ENCODE measurements around the gene FZD10.

FZD10 gene

DNA sequence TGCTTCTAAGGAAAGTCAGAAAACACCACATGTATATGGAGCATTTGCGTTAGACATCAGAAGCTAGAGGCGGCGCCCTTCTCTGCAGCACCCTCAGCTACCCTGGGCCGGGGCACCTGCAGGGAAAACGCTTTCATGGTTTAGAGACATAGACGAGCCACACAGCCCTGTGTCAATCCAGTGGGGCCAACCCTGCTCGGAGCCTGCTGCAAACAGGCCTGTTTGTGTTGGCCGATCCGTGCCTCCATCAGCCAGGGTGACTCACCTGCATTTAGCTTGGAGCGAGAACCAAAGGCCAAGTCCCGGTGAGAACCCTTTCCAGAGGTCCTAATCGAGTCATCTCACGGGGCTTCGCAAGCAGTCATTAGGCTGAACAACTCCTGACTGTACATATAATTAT lies 19.5 kb upstream of the FZD10 start:
- Histone ChIP-seq H2AFZ (ENCODE audit: low read length, unreplicated experiment) (no peak overlapping the region), H3K4me3 (ENCODE audit: low read depth, low read length) (no peak overlapping the region), H3K27ac (ENCODE audit: low read depth, low read length) (no peak overlapping the region), H3K36me3 (ENCODE audit: insufficient read depth, low read length) (no peaks in the 10 kb centered on the region), H3K4me1 (ENCODE audit: control insufficient read depth, insufficient read depth, low read length, unreplicated experiment) (no peaks in the 10 kb centered on the region), H3K27me3 (ENCODE audit: insufficient read depth, low read length) (no peaks in the 10 kb centered on the region), H3K79me2 (ENCODE audit: control insufficient read depth, insufficient read depth, low read length, unreplicated experiment) (no peaks in the 10 kb centered on the region)

DNA sequence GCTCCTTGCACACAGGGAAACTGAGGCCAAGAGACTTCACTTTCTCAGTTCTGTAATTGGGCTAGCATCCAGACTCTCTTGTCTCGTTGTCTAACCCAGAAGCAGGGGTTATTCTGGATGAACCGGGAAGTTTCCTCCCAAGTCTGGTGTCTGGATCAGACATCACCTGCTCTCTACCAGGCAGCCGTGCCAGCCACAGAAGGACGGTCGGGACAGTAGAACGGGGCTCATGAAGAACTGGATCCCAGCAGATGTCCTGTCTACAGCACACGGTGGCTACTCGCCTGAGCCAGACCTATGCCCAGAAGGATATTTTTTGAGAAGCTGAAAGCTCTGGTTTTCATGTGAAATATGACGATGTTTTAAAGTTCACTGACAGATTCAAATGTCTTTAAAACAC lies 19.1 kb upstream of the FZD10 start:
- Histone ChIP-seq H3K27ac (ENCODE audit: low read depth, low read length) (no peak overlapping the region), H3K36me3 (ENCODE audit: insufficient read depth, low read length) (no peaks in the 10 kb centered on the region), H3K4me1 (ENCODE audit: control insufficient read depth, insufficient read depth, low read length, unreplicated experiment) (no peaks in the 10 kb centered on the region), H3K79me2 (ENCODE audit: control insufficient read depth, insufficient read depth, low read length, unreplicated experiment) (no peaks in the 10 kb centered on the region), H2AFZ (ENCODE audit: low read length, unreplicated experiment) (no peak overlapping the region), H3K4me3 (ENCODE audit: low read depth, low read length) (no peak overlapping the region), H3K27me3 (ENCODE audit: insufficient read depth, low read length) (no peaks in the 10 kb centered on the region)

DNA sequence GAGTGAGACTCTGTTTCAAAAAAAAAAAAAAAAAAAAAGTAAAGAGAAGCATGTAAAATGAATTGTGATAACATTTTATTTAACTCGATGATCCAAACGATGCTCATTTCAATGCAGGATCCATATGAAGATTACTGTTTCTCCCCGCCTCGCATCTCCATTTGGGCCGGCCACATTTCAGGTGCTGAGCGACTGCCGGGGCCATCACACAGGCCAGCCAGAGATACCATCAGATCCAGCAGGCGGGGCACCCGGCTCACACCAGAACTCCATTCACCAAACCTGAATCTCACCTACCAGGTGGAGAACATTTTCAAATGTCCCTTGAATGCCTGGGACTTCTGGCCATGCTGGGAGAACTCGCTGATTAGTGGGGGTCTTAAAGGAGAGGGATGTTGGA lies 18.0 kb upstream of the FZD10 start:
- Histone ChIP-seq H3K4me1 (ENCODE audit: control insufficient read depth, insufficient read depth, low read length, unreplicated experiment) (no peaks in the 10 kb centered on the region), H2AFZ (ENCODE audit: low read length, unreplicated experiment) (no peak overlapping the region), H3K79me2 (ENCODE audit: control insufficient read depth, insufficient read depth, low read length, unreplicated experiment) (no peaks in the 10 kb centered on the region), H3K4me3 (ENCODE audit: low read depth, low read length) (no peak overlapping the region), H3K36me3 (ENCODE audit: insufficient read depth, low read length) (no peaks in the 10 kb centered on the region), H3K27me3 (ENCODE audit: insufficient read depth, low read length) (no peaks in the 10 kb centered on the region), H3K27ac (ENCODE audit: low read depth, low read length) (no peak overlapping the region)

DNA sequence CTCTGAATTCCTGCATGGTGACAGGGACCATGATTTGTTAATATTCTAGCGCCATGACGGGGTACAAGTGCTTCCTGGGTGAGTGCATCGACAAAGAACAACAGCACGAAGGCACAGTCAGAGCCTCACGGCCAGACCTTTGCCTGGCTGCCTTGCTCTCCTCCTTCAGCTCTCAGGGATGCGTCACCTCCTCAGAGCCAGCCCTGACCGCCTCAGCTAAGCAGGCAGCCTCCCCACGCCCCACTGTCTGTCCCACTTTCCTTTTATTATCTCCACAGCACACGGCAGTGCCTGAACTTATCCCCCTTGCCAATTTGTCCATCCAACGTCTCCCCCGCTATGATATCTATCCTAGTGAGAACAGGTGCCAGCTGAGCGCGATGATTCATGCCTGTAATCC lies 16.5 kb upstream of the FZD10 start:
- H3K4me3 ChIP-seq (ENCODE audit: low read depth, low read length), result no peak overlapping the region
- H2AFZ ChIP-seq (ENCODE audit: low read length, unreplicated experiment), result no peak overlapping the region
- no peaks in the 10 kb centered on the region for H3K36me3 ChIP-seq (ENCODE audit: insufficient read depth, low read length)
- no peaks in the 10 kb centered on the region for H3K27me3 ChIP-seq (ENCODE audit: insufficient read depth, low read length)
- no peak overlapping the region for H3K27ac ChIP-seq (ENCODE audit: low read depth, low read length)
- H3K4me1 ChIP-seq (ENCODE audit: control insufficient read depth, insufficient read depth, low read length, unreplicated experiment), result no peaks in the 10 kb centered on the region
- H3K79me2 ChIP-seq (ENCODE audit: control insufficient read depth, insufficient read depth, low read length, unreplicated experiment), result no peaks in the 10 kb centered on the region

DNA sequence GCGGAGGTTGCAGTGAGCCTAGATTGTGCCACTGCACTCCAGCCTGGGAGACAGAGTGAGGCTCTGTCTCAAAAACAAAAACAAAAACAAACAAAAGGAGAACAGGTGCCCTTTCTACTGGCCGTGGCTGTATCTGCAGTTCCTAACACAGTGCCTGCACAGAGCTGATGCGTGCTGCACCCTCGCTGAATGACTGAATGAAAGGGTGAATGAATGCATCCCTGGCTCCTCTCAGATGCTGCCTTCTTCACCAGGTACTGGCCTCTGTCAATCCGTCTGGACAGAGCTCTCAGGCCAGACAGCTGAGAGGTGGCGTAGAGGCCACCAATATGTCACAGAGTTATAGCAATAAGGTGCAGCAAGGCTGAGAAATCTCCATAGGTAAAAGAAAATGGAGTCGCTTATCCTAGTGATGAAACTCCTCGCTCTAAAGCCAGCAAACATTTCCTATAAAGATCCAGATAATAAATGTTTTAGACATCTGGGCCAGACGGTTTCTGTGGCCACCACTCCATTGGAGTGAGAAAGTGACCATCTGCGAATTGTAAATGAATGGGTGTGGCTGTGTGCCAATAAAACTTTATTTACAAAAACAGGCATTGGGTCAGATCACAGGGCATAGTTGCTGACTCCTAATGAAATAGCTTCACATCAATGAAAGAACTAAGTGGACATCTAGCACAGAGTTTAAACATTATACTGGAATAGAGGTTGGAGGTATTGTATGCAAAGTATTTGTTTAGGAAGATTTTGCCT lies 15.9 kb upstream of the FZD10 start:
- Histone ChIP-seq H3K4me3 (ENCODE audit: low read depth, low read length) (no peak overlapping the region), H3K4me1 (ENCODE audit: control insufficient read depth, insufficient read depth, low read length, unreplicated experiment) (no peaks in the 10 kb centered on the region), H3K27me3 (ENCODE audit: insufficient read depth, low read length) (no peaks in the 10 kb centered on the region), H3K36me3 (ENCODE audit: insufficient read depth, low read length) (no peaks in the 10 kb centered on the region), H3K27ac (ENCODE audit: low read depth, low read length) (no peak overlapping the region), H2AFZ (ENCODE audit: low read length, unreplicated experiment) (no peak overlapping the region), H3K79me2 (ENCODE audit: control insufficient read depth, insufficient read depth, low read length, unreplicated experiment) (no peaks in the 10 kb centered on the region)

DNA sequence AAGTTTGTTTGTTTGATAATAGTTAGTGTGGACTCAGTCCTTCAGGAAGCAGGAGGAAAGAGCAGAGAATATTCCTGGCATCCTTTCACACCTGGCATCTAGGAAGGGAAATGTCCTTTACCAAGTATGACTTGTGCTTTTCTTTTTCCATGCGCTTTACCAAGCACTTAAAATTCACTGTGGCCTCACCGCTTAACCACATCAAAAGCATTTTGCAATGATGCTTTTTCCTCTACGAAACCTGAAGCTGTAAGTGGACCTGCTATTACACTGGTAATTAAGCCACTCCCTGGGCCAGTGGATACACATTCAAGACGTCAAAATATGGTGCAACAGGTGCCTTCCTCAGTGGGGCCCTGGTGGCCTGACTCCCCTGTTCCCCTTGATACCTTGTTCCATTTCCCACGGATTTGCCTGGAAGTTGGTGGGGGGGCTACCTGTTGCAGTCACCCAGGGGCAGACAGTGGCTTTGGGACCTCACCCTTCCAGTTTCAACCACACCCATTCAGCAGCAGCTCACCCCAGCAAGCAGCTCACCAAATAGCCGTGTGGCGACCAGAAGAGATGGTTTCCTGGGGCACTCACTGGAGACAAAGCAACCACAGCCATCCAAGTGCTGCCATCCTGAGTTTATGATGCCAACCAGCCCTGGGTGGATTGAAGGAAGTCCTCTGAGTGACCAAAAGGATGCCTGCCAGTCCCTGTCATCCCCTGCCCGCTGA lies 14.2 kb upstream of the FZD10 start:
- Histone ChIP-seq H3K4me3 (ENCODE audit: low read depth, low read length) (no peak overlapping the region), H2AFZ (ENCODE audit: low read length, unreplicated experiment) (no peak overlapping the region), H3K36me3 (ENCODE audit: insufficient read depth, low read length) (no peaks in the 10 kb centered on the region), H3K27ac (ENCODE audit: low read depth, low read length) (no peak overlapping the region), H3K79me2 (ENCODE audit: control insufficient read depth, insufficient read depth, low read length, unreplicated experiment) (no peaks in the 10 kb centered on the region), H3K27me3 (ENCODE audit: insufficient read depth, low read length) (no peaks in the 10 kb centered on the region), H3K4me1 (ENCODE audit: control insufficient read depth, insufficient read depth, low read length, unreplicated experiment) (no peaks in the 10 kb centered on the region)

DNA sequence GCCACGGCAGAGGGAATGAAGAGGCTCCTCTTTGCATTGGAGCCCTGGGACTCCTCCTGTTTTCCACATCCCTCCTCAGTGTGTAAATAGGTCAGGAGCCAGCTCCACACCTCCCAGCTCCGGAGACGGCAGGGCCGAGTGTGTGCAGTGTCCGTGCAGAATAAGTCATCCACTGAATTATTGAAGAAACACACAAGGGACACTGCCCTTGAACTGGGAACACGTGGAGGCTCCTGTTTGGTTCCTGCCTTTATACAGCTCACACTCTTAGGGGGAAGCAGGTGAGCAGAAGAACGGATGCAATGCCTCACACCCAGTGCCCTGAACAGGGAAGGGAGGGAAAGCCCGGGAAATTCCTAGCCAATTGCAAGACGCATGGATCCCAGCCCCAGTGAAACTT lies 10.4 kb upstream of the FZD10 start:
- Histone ChIP-seq H2AFZ (ENCODE audit: low read length, unreplicated experiment) (no peak overlapping the region), H3K27ac (ENCODE audit: low read depth, low read length) (no peak overlapping the region), H3K36me3 (ENCODE audit: insufficient read depth, low read length) (no peaks in the 10 kb centered on the region), H3K79me2 (ENCODE audit: control insufficient read depth, insufficient read depth, low read length, unreplicated experiment) (no peaks in the 10 kb centered on the region), H3K27me3 (ENCODE audit: insufficient read depth, low read length) (no peaks in the 10 kb centered on the region), H3K4me3 (ENCODE audit: low read depth, low read length) (no peak overlapping the region), H3K4me1 (ENCODE audit: control insufficient read depth, insufficient read depth, low read length, unreplicated experiment) (no peaks in the 10 kb centered on the region)

DNA sequence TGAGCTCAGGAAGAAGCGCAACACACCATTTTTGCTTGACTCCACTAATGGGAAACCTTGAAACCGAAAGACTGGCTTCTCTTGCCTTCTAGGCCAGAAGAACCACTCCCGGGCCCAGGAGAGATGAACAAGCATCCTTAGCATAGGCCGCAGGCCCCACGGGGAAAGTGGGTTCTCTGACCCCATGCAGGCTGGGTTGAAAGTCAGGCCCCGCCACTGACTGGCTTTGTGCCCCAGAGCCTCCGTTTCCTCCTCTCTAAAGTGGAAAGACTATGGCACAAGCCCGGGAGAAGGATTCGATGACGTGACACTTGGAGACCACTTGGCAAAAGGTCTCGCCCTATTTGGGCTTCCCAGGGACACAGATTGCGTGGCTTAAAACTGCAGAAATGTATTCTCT lies 9.9 kb upstream of the FZD10 start:
- Histone ChIP-seq H3K4me1 (ENCODE audit: control insufficient read depth, insufficient read depth, low read length, unreplicated experiment) (no peaks in the 10 kb centered on the region), H3K4me3 (ENCODE audit: low read depth, low read length) (no peak overlapping the region), H2AFZ (ENCODE audit: low read length, unreplicated experiment) (no peak overlapping the region), H3K27ac (ENCODE audit: low read depth, low read length) (no peak overlapping the region), H3K79me2 (ENCODE audit: control insufficient read depth, insufficient read depth, low read length, unreplicated experiment) (no peaks in the 10 kb centered on the region), H3K36me3 (ENCODE audit: insufficient read depth, low read length) (no peaks in the 10 kb centered on the region), H3K27me3 (ENCODE audit: insufficient read depth, low read length) (no peaks in the 10 kb centered on the region)

DNA sequence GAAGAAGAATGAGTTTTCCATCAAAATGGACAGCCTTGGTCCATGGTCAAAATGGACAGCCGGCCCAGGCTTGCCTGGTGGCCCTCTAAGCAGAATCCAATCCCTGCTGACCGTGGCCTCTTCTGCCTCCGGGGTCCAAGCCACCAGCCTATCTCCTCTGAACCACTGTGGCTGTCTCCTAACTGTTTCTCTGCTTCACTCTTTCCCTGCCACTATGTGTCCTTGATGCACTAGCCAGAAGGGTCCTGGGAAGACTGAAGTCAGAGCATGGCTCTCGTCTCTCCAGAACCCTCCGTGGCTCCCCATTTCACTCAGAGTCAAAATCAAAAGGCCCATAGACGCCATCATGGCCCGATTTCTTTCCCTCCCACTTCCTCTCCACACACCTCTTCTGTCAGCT lies 8.5 kb upstream of the FZD10 start:
- Histone ChIP-seq H3K79me2 (ENCODE audit: control insufficient read depth, insufficient read depth, low read length, unreplicated experiment) (no peaks in the 10 kb centered on the region), H3K27me3 (ENCODE audit: insufficient read depth, low read length) (no peaks in the 10 kb centered on the region), H3K27ac (ENCODE audit: low read depth, low read length) (no peak overlapping the region), H3K4me3 (ENCODE audit: low read depth, low read length) (no peak overlapping the region), H3K4me1 (ENCODE audit: control insufficient read depth, insufficient read depth, low read length, unreplicated experiment) (no peaks in the 10 kb centered on the region), H3K36me3 (ENCODE audit: insufficient read depth, low read length) (no peaks in the 10 kb centered on the region), H2AFZ (ENCODE audit: low read length, unreplicated experiment) (no peak overlapping the region)

DNA sequence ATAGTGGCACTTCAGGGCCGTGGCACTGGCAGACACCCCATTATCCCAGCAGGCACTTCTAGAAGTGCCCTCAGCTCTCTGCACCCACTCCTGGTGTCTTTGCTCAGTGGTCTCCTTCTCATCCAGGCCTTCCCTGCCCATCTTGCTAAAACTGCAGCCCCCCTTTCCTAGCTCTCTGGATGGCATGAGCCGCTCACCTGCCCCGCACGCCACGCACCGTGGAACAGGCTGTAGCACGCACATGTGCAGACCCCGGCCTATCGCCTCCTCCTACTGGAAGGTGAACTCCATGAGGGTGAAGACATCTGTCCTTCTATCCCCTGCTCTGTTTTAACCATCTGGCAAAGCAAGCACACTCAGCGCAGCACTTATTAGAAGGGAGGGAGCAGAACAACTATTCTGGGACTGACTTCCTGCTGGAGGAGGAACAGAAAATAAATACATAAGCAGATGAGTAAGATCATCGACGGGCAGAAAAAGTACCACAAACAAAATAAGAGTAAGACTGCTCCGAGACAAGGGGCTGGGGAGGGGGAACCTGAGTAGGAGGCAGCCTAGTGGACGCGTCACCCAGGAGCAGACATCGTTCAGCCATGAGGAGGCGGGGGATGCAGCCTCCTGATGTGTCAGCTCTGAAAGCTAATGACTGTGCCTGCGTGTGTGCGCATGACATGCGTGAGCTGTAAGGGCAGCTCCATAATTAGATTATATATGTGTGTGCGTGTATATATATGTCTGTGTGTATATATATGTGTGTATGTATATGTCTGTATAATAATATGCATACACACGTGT lies 7.8 kb upstream of the FZD10 start:
- peaks cover 2% of the 10 kb centered on the region; the same call in 1 of the 2 replicates for H3K27me3 ChIP-seq (ENCODE audit: insufficient read depth, low read length)
- H3K79me2 ChIP-seq (ENCODE audit: control insufficient read depth, insufficient read depth, low read length, unreplicated experiment), result no peaks in the 10 kb centered on the region
- no peaks in the 10 kb centered on the region for H3K4me1 ChIP-seq (ENCODE audit: control insufficient read depth, insufficient read depth, low read length, unreplicated experiment)

More for the DNA sequence above, 7.8 kb upstream of the FZD10 start:
- Histone ChIP-seq H3K36me3 (ENCODE audit: insufficient read depth, low read length) (no peaks in the 10 kb centered on the region), H3K4me3 (ENCODE audit: low read depth, low read length) (no peak overlapping the region), H3K27ac (ENCODE audit: low read depth, low read length) (no peak overlapping the region), H2AFZ (ENCODE audit: low read length, unreplicated experiment) (no peak overlapping the region)
